Thoracic aorta (tissue), 2 donors: ENCODE measurements around the gene L1TD1. TPM values are rescaled to one million over a fixed set of nuclear protein-coding genes. Genes with fewer than 3 reads are reported as not detected.
"Not testable (repeated sequence)": the region's sequence is repeated elsewhere in the genome, so short reads cannot be mapped to it uniquely, and the experiment has no call there.

ENCODE experiments used
- ATAC-seq: fragments of 150-250 bp; one replicate; pipeline ENCODE4 v1.8.0; 2017; ENCODE audit warnings: low read depth; ENCODE audit not compliant: insufficient number of reproducible peaks, low FRiP score
- DNase-seq: peaks from one replicate; pipeline ENCODE4 v3.0.0-alpha.2; 2020; ENCODE audit warnings: low spot score
- H3K27ac ChIP-seq, 2 donors: fragments of 200-600 bp; sonication (generic); 1 replicate in 1 of 2; 2 replicates in 1 of 2; pipeline ENCODE4 v1.5.1; 2016; ENCODE audit warnings: mild to moderate bottlenecking in 2 of 2, moderate library complexity in 2 of 2
- H3K27me3 ChIP-seq: fragments of 200-600 bp; sonication (generic); replicated peaks from 2 replicates; pipeline ENCODE4 v1.6.0; 2016; ENCODE audit warnings: mild to moderate bottlenecking; ENCODE audit not compliant: insufficient read depth
- H3K36me3 ChIP-seq: fragments of 200-600 bp; sonication (generic); one replicate; pipeline ENCODE4 v1.5.1; 2016
- H3K4me1 ChIP-seq, 2 donors: fragments of 200-600 bp; sonication (generic); 1 replicate in 1 of 2; 2 replicates in 1 of 2; pipeline versions ENCODE4 v1.5.1 to v1.6.0; 2016; ENCODE audit warnings: low read depth in 2 of 2, mild to moderate bottlenecking in 1 of 2; ENCODE audit not compliant: control insufficient read depth in 1 of 2
- H3K4me3 ChIP-seq: fragments of 200-600 bp; sonication (generic); 2 replicates; pipeline ENCODE4 v1.5.1; 2016; ENCODE audit warnings: mild to moderate bottlenecking
- H3K9me3 ChIP-seq: fragments of 200-600 bp; sonication (generic); 2 replicates; pipeline ENCODE4 v1.5.1; 2016
- total RNA-seq, 2 donors: library from RNA; depleted of rRNA; stranded (reverse); fragments of >200 nt; gene quantifications; one replicate each; pipeline versions ENCODE4 v1.1.0 to v1.2.3, GENCODE V29; 2016
- TF ChIP-seq, protein P1 (sequence below): fragments of 200-600 bp; sonication (generic); IDR thresholded peaks from one replicate; pipeline ENCODE4 v1.5.1; 2019; ENCODE audit warnings: antibody characterized with exemption

Gene L1TD1
- total RNA-seq, 2 donors from 2014 or later: 0.63 TPM; not detected in 1

- H3K4me3 ChIP-seq, H3K36me3 ChIP-seq: not testable (repeated sequence)
Observed at GRCh38 chr1:62183164-62184020, 11.3 kb upstream of the L1TD1 start.

DNA sequence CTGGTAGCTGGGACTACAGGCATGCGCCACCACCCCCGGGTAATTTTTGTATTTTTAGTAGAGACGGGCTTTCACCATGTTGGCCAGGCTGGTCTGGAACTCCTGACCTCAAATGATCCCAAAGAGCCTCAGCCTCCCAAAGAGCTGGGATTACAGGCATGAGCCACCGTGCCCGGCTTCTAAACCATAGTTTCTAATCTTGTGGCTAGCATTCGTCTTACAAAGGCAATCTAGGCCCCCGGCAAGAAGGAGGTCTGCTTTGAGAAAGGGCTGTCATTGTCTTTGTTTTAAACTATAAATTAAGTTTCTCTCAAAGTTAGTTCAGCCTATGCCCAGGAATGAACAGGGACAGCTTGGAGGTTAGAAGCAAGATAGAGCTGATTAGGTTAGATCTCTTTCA, 10.3 kb upstream of the L1TD1 start:
- H3K9me3 ChIP-seq: no peaks in the 10 kb centered on the region
- no peak overlapping the region for H3K4me3 ChIP-seq
- H3K27ac ChIP-seq: no peak overlapping the region
- H3K4me1 ChIP-seq: no peaks in the 10 kb centered on the region
- H3K27me3 ChIP-seq: no peaks in the 10 kb centered on the region
- TF ChIP-seq, protein P1, sequence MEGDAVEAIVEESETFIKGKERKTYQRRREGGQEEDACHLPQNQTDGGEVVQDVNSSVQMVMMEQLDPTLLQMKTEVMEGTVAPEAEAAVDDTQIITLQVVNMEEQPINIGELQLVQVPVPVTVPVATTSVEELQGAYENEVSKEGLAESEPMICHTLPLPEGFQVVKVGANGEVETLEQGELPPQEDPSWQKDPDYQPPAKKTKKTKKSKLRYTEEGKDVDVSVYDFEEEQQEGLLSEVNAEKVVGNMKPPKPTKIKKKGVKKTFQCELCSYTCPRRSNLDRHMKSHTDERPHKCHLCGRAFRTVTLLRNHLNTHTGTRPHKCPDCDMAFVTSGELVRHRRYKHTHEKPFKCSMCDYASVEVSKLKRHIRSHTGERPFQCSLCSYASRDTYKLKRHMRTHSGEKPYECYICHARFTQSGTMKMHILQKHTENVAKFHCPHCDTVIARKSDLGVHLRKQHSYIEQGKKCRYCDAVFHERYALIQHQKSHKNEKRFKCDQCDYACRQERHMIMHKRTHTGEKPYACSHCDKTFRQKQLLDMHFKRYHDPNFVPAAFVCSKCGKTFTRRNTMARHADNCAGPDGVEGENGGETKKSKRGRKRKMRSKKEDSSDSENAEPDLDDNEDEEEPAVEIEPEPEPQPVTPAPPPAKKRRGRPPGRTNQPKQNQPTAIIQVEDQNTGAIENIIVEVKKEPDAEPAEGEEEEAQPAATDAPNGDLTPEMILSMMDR: no peak
- H3K36me3 ChIP-seq: no peaks in the 10 kb centered on the region
- ATAC-seq: no peak
- DNase-seq: no peak

More at GRCh38 chr1:62183164-62184020, 11.3 kb upstream of the L1TD1 start:
- H3K27ac ChIP-seq, ATAC-seq, H3K4me1 ChIP-seq, H3K27me3 ChIP-seq, DNase-seq, H3K9me3 ChIP-seq: not testable (repeated sequence)

DNA sequence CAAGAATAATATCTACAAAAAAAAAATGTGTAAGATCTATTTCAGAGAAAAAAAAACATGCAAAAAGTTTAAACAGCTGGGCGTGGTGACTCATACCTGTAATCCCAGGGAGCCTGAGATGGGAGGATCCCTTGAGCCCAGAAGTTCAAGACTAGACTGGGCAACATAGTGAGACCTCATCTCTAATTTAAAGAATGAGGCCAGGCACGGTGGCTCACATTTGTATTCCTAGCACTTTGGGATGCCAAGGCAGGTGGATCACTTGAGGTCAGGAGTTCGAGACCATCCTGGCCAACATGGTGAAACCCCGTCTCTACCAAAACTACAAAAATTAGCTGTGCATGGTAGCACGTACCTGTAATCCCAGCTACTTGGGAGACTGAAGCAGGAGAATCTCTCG, 9.4 kb upstream of the L1TD1 start:
- H3K27me3 ChIP-seq, DNase-seq, H3K36me3 ChIP-seq, H3K9me3 ChIP-seq, H3K4me3 ChIP-seq, ATAC-seq, H3K27ac ChIP-seq, H3K4me1 ChIP-seq: not testable (repeated sequence)

- Histone ChIP-seq H3K27ac (no peak overlapping the region), H3K4me1 (no peaks in the 10 kb centered on the region), H3K9me3 (no peaks in the 10 kb centered on the region), H3K4me3 (no peak overlapping the region), H3K27me3 (no peaks in the 10 kb centered on the region), H3K36me3 (no peaks in the 10 kb centered on the region)
- TF ChIP-seq, protein P1: no peak
- ATAC-seq: no peak
- no peak for DNase-seq
Observed at GRCh38 chr1:62185677-62186076, 9.0 kb upstream of the L1TD1 start.

DNA sequence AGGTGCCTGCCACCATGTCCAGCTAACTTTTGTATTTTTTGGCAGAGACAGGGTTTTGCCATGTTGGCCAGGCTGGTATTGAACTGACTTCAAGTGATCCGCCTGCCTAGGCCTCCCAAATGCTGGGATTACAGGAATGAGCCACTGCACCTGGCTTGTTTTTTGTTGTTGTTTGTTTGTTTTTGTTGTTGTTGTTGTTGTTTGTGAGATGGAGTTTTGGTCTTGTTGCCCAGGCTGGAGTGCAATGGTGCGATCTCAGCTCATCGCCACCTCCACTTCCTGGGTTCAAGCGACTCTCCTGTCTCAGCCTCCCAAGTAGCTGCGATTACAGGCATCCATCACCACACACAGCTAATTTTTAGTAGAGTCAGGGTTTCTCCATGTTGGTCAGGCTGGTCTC, 7.1 kb upstream of the L1TD1 start:
- TF ChIP-seq, protein P1: no peak
- Histone ChIP-seq H3K36me3 (no peaks in the 10 kb centered on the region), H3K27me3 (no peaks in the 10 kb centered on the region), H3K4me1 (no peaks in the 10 kb centered on the region), H3K4me3 (no peak overlapping the region), H3K27ac (no peak overlapping the region), H3K9me3 (no peaks in the 10 kb centered on the region)
- no peak for DNase-seq
- no peak for ATAC-seq

GRCh38 chr1:62188111-62188510, 6.5 kb upstream of the L1TD1 start:
- no peak for ATAC-seq
- TF ChIP-seq, protein P1: no peak
- no peaks in the 10 kb centered on the region for H3K9me3 ChIP-seq

More at GRCh38 chr1:62188111-62188510, 6.5 kb upstream of the L1TD1 start:
- Histone ChIP-seq H3K4me1 (no peaks in the 10 kb centered on the region), H3K4me3 (no peak overlapping the region), H3K36me3 (no peaks in the 10 kb centered on the region), H3K27me3 (no peaks in the 10 kb centered on the region), H3K27ac (no peak overlapping the region)
- no peak for DNase-seq
